ENCODE measurements around the gene FAM83F.
"Not testable (repeated sequence)": the region's sequence is repeated elsewhere in the genome, so short reads cannot be mapped to it uniquely, and the experiment has no call there.

Gene FAM83F

GRCh38 chr22:39992088-39992826 lies 2.5 kb upstream of the FAM83F start:
- FAIRE-seq (no peak), DNase-seq (ENCODE audit: insufficient read length, low spot score) (no peak)

- DNase-seq (ENCODE audit: insufficient read length, low spot score); FAIRE-seq: not testable (repeated sequence)
These were observed 1.9 kb upstream of the FAM83F start for GRCh38 chr22:39992894-39993293.

GRCh38 chr22:39994041-39994565 lies 651 bp upstream of the FAM83F start:
- FAIRE-seq (no peak), DNase-seq (ENCODE audit: insufficient read length, low spot score) (no peak)

GRCh38 chr22:39995393-39996252 lies 869 bp downstream of the FAM83F start:
- DNase-seq (ENCODE audit: insufficient read length, low spot score) (no peak), FAIRE-seq (no peak)

GRCh38 chr22:39996732-39997131 lies 2.0 kb downstream of the FAM83F start:
- DNase-seq (ENCODE audit: insufficient read length, low spot score) (no peak), FAIRE-seq (no peak)

- no peak for DNase-seq (ENCODE audit: insufficient read length, low spot score)
- FAIRE-seq, result no peak
These were observed 2.7 kb downstream of the FAM83F start for GRCh38 chr22:39997421-39997820.

- FAIRE-seq (no peak), DNase-seq (ENCODE audit: insufficient read length, low spot score) (peak; percentile 56)
These were observed 3.4 kb downstream of the FAM83F start for GRCh38 chr22:39997939-39998726.

GRCh38 chr22:39999144-39999757 lies 4.5 kb downstream of the FAM83F start:
- DNase-seq (ENCODE audit: insufficient read length, low spot score) (no peak), FAIRE-seq (no peak)

- DNase-seq (ENCODE audit: insufficient read length, low spot score), result no peak
- FAIRE-seq, result no peak
These were observed 5.4 kb downstream of the FAM83F start for GRCh38 chr22:40000171-40000570.

GRCh38 chr22:40001106-40001505 lies 6.4 kb downstream of the FAM83F start:
- DNase-seq (ENCODE audit: insufficient read length, low spot score), result no peak
- no peak for FAIRE-seq

GRCh38 chr22:40001800-40002577 lies 7.2 kb downstream of the FAM83F start:
- FAIRE-seq (no peak), DNase-seq (ENCODE audit: insufficient read length, low spot score) (no peak)

- FAIRE-seq (no peak), DNase-seq (ENCODE audit: insufficient read length, low spot score) (no peak)
These were observed 8.4 kb downstream of the FAM83F start for GRCh38 chr22:40002935-40003715.

GRCh38 chr22:40004836-40005235 lies 10.1 kb downstream of the FAM83F start:
- no peak for DNase-seq (ENCODE audit: insufficient read length, low spot score)
- no peak for FAIRE-seq

- DNase-seq (ENCODE audit: insufficient read length, low spot score) (no peak), FAIRE-seq (no peak)
These were observed 11.9 kb downstream of the FAM83F start for GRCh38 chr22:40006641-40007040.

- DNase-seq (ENCODE audit: insufficient read length, low spot score) (no peak), FAIRE-seq (no peak)
These were observed 13.3 kb downstream of the FAM83F start for GRCh38 chr22:40007853-40008710.

GRCh38 chr22:40008726-40009291 lies 14.1 kb downstream of the FAM83F start:
- FAIRE-seq (no peak), DNase-seq (ENCODE audit: insufficient read length, low spot score) (no peak)

GRCh38 chr22:40009292-40009774 lies 14.6 kb downstream of the FAM83F start:
- DNase-seq (ENCODE audit: insufficient read length, low spot score) (no peak), FAIRE-seq (no peak)
